WTC11 (cell line): ENCODE data around the gene IGSF5. TPM values are rescaled to one million over a fixed set of nuclear protein-coding genes. Genes with fewer than 3 reads are reported as not detected.

Source experiments
- ATAC-seq: fragments of 200-7000 bp; cut with Tn5 transposase; 2 replicates; pipeline ENCODE4 v1.10.0; 2021; ENCODE audit warnings: mild to moderate bottlenecking, moderate library complexity
- CTCF ChIA-PET: fragments of 300-600 bp; sonication (Branson Sonifier 250); formaldehyde crosslinking; loops from one replicate; lab custom pipeline; 2021; ENCODE audit warnings: antibody characterized with exemption; lab: Charles Lee
- POLR2A ChIA-PET: fragments of 350-600 bp; sonication (Branson Sonifier 250); formaldehyde crosslinking; loops from one replicate; lab custom pipeline; 2021; ENCODE audit warnings: antibody characterized with exemption; lab: Charles Lee
- DNase-seq: peaks from one replicate; pipeline ENCODE4 v3.0.0; 2021; ENCODE audit warnings: low spot score
- H3K27ac Mint-ChIP-seq: 2 replicates; pipeline ENCODE4 v1.8.0; 2021; ENCODE audit warnings: mixed read lengths
- H3K27me3 Mint-ChIP-seq: 2 replicates; pipeline ENCODE4 v1.8.0; 2021; ENCODE audit warnings: low read depth, mild to moderate bottlenecking, moderate library complexity, mixed read lengths
- H3K36me3 Mint-ChIP-seq: 2 replicates; pipeline ENCODE4 v1.8.0; 2021; ENCODE audit warnings: mixed read lengths
- H3K4me1 Mint-ChIP-seq: 2 replicates; pipeline ENCODE4 v1.8.0; 2022; ENCODE audit warnings: mixed read lengths
- H3K4me3 Mint-ChIP-seq: 2 replicates; pipeline ENCODE4 v1.8.0; 2021; ENCODE audit warnings: mild to moderate bottlenecking, moderate library complexity, mixed read lengths
- H3K9me3 Mint-ChIP-seq: 2 replicates; pipeline ENCODE4 v1.8.0; 2021; ENCODE audit warnings: mixed read lengths
- AR ChIP-seq: fragments of 250-450 bp; sonication (Bioruptor Pico); IDR thresholded peaks from 2 replicates; pipeline ENCODE4 v1.9.0; 2021; ENCODE audit warnings: mild to moderate bottlenecking
- ATF2 ChIP-seq: sonication (generic); formaldehyde crosslinking; IDR thresholded peaks from 2 replicates; pipeline ENCODE4 v1.8.1; 2022; ENCODE audit warnings: low read depth, missing genetic modification reagents, borderline replicate concordance
- CDX4 ChIP-seq: fragments of 250-450 bp; sonication (Bioruptor Pico); IDR thresholded peaks from 2 replicates; pipeline ENCODE4 v1.9.0; 2021; ENCODE audit warnings: moderate library complexity, mild to moderate bottlenecking, inconsistent platforms, borderline replicate concordance
- CREB1 ChIP-seq: sonication (generic); formaldehyde crosslinking; IDR thresholded peaks from 2 replicates; pipeline ENCODE4 v1.8.0; 2023; ENCODE audit warnings: mild to moderate bottlenecking, missing genetic modification reagents
- CREM ChIP-seq: sonication (generic); formaldehyde crosslinking; IDR thresholded peaks from 2 replicates; pipeline ENCODE4 v1.8.1; 2022; ENCODE audit warnings: mild to moderate bottlenecking, missing genetic modification reagents, moderate library complexity
- CTCF ChIP-seq: fragments of 200-600 bp; IDR thresholded peaks from 2 replicates; pipeline ENCODE4 v1.8.0; 2022; ENCODE audit warnings: antibody characterized with exemption
- E2F1 ChIP-seq: sonication (generic); formaldehyde crosslinking; IDR thresholded peaks from 2 replicates; pipeline ENCODE4 v1.8.0; 2022; ENCODE audit warnings: mild to moderate bottlenecking, missing genetic modification reagents
- HMGXB4 ChIP-seq: sonication (generic); formaldehyde crosslinking; IDR thresholded peaks from 2 replicates; pipeline ENCODE4 v1.8.1; 2023; ENCODE audit warnings: mild to moderate bottlenecking, moderate library complexity, missing genetic modification reagents
- IRF1 ChIP-seq: sonication (generic); formaldehyde crosslinking; IDR thresholded peaks from 2 replicates; pipeline ENCODE4 v1.8.0; 2023; ENCODE audit warnings: missing genetic modification reagents
- JUN ChIP-seq: sonication (generic); formaldehyde crosslinking; IDR thresholded peaks from 2 replicates; pipeline ENCODE4 v1.8.0; 2023; ENCODE audit warnings: mild to moderate bottlenecking, missing genetic modification reagents
- KAT7 ChIP-seq: sonication (generic); formaldehyde crosslinking; IDR thresholded peaks from 2 replicates; pipeline ENCODE4 v1.8.1; 2023; ENCODE audit warnings: missing genetic modification reagents, mild to moderate bottlenecking, borderline replicate concordance
- MXD4 ChIP-seq: fragments of 250-450 bp; sonication (Bioruptor Pico); IDR thresholded peaks from 2 replicates; pipeline ENCODE4 v1.8.0; 2021; ENCODE audit warnings: mild to moderate bottlenecking, moderate library complexity, borderline replicate concordance
- MYBL2 ChIP-seq: sonication (generic); formaldehyde crosslinking; IDR thresholded peaks from 2 replicates; pipeline ENCODE4 v1.8.1; 2023; ENCODE audit warnings: mild to moderate bottlenecking, moderate library complexity, missing genetic modification reagents
- NFE2L1 ChIP-seq: sonication (generic); formaldehyde crosslinking; IDR thresholded peaks from 2 replicates; pipeline ENCODE4 v1.8.1; 2023; ENCODE audit warnings: missing genetic modification reagents
- USF1 ChIP-seq: sonication (generic); formaldehyde crosslinking; IDR thresholded peaks from 2 replicates; pipeline ENCODE4 v1.8.0; 2022; ENCODE audit warnings: mild to moderate bottlenecking, missing genetic modification reagents
- USF2 ChIP-seq: sonication (generic); formaldehyde crosslinking; IDR thresholded peaks from 2 replicates; pipeline ENCODE4 v1.8.1; 2023; ENCODE audit warnings: mild to moderate bottlenecking, missing genetic modification reagents, moderate library complexity
- ZMAT4 ChIP-seq: fragments of 250-450 bp; sonication (Bioruptor Pico); IDR thresholded peaks from 2 replicates; pipeline ENCODE4 v1.9.0; 2021; ENCODE audit warnings: mild to moderate bottlenecking
- ZNF138 ChIP-seq: sonication (generic); formaldehyde crosslinking; conservative IDR thresholded peaks from 2 replicates; pipeline ENCODE4 v1.8.1; 2022; ENCODE audit warnings: mild to moderate bottlenecking, moderate library complexity, missing genetic modification reagents
- ZNF263 ChIP-seq: sonication (generic); formaldehyde crosslinking; IDR thresholded peaks from 2 replicates; pipeline ENCODE4 v1.8.1; 2022; ENCODE audit warnings: low read depth, mild to moderate bottlenecking, moderate library complexity, missing genetic modification reagents
- ZNF671 ChIP-seq: fragments of 250-450 bp; sonication (Bioruptor Pico); IDR thresholded peaks from 2 replicates; pipeline ENCODE4 v1.8.0; 2021; ENCODE audit warnings: mild to moderate bottlenecking
- total RNA-seq: library from RNA; stranded (reverse); gene quantifications from 3 replicates; pipeline ENCODE4 v1.2.3, GENCODE V29; 2021

IGSF5 gene
- total RNA-seq, 1 experiment from 2014 or later: 3.6 TPM

- TF ChIP-seq HMGXB4 (no peak), ZNF263 (CRISPR knock-in tag) (no peak), KAT7 (CRISPR knock-in tag) (no peak)
Observed at GRCh38 chr21:39799178-39799577, 54.2 kb downstream of the IGSF5 start (continued).

- H3K27ac Mint-ChIP-seq: no peak overlapping the region
- DNase-seq (no peak), ATAC-seq (no peak)
- ChIA-PET POLR2A (no interaction called here), CTCF (no interaction called here)
- peaks cover 22% of the 10 kb centered on the region for H3K36me3 Mint-ChIP-seq
- H3K9me3 Mint-ChIP-seq: peaks cover 20% of the 10 kb centered on the region; the same call in 1 of the 2 replicates
- no peak overlapping the region for H3K4me3 Mint-ChIP-seq
- no peaks in the 10 kb centered on the region for H3K27me3 Mint-ChIP-seq
- H3K4me1 Mint-ChIP-seq: peaks cover 5% of the 10 kb centered on the region; the same call in 1 of the 2 replicates
- no peak for TF ChIP-seq CDX4 (CRISPR knock-in tag)
- TF ChIP-seq CTCF: no peak
- TF ChIP-seq MXD4: no peak
- TF ChIP-seq ZMAT4 (CRISPR knock-in tag): no peak
- TF ChIP-seq IRF1 (CRISPR knock-in tag): no peak
- no peak for TF ChIP-seq ZNF138 (CRISPR knock-in tag)
- no peak for TF ChIP-seq ATF2 (CRISPR knock-in tag)
- no peak for TF ChIP-seq CREM (CRISPR knock-in tag)
- TF ChIP-seq JUN (CRISPR knock-in tag): no peak
- no peak for TF ChIP-seq E2F1
- no peak for TF ChIP-seq NFE2L1 (CRISPR knock-in tag)
- TF ChIP-seq ZNF671 (CRISPR knock-in tag): no peak
- no peak for TF ChIP-seq USF1 (CRISPR knock-in tag)
- TF ChIP-seq AR: no peak
- TF ChIP-seq MYBL2 (CRISPR knock-in tag): no peak
- no peak for TF ChIP-seq CREB1 (CRISPR knock-in tag)
- no peak for TF ChIP-seq USF2 (CRISPR knock-in tag)
Observed at GRCh38 chr21:39800311-39800710, 55.3 kb downstream of the IGSF5 start.
